Measurements from ENCODE around the gene SLK. TPM values are rescaled to one million over a fixed set of nuclear protein-coding genes. Genes with fewer than 3 reads are reported as not detected.

Gene SLK
- total and polyA plus RNA-seq, 10 donors, result 5.6 to 47.4 (median 32.8) TPM

DNA sequence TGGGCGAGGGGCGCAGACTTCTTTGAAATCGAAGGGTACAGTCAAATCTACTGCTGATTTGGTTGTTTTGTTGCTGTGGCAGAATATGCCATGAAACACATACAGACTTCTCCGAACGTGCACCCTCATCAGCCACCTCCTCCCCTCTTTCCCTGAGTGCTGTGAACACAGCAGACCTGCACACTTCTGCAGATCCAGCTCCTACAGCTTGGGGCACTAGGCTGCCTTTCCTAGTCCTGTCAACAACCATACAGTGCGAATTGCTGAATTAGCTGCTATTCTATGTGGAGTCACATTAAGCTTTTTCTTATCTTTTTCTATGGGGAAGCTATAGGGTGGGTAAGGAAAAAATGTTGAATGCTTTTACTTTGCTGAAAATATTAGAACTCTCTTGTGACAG is 61.2 kb downstream of the SLK start:
- Histone ChIP-seq H3K4me1 (peaks cover 0 to 3% (median 0%) of the 10 kb centered on the region in 6 donors), H3K27me3 (replicated peaks in 1 of 7) (no peaks in the 10 kb centered on the region), H3K27ac (no peak overlapping the region), H3K36me3 (peaks cover 0 to 94% (median 42%) of the 10 kb centered on the region in 6 donors), H3K9me3 (no peaks in the 10 kb centered on the region), H3K4me3 (no peak overlapping the region)
- TF ChIP-seq, protein P1, sequence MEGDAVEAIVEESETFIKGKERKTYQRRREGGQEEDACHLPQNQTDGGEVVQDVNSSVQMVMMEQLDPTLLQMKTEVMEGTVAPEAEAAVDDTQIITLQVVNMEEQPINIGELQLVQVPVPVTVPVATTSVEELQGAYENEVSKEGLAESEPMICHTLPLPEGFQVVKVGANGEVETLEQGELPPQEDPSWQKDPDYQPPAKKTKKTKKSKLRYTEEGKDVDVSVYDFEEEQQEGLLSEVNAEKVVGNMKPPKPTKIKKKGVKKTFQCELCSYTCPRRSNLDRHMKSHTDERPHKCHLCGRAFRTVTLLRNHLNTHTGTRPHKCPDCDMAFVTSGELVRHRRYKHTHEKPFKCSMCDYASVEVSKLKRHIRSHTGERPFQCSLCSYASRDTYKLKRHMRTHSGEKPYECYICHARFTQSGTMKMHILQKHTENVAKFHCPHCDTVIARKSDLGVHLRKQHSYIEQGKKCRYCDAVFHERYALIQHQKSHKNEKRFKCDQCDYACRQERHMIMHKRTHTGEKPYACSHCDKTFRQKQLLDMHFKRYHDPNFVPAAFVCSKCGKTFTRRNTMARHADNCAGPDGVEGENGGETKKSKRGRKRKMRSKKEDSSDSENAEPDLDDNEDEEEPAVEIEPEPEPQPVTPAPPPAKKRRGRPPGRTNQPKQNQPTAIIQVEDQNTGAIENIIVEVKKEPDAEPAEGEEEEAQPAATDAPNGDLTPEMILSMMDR (IDR thresholded peaks at IDR 0.05 in 8 of 11, conservative IDR thresholded peaks at IDR 0.05 in 3 of 11), result no peak
- TF ChIP-seq POLR2A (IDR thresholded peaks at IDR 0.05), result no peak
- TF ChIP-seq POLR2AphosphoS5 (IDR thresholded peaks at IDR 0.05), result no peak
- WGBS, 5 donors, result 86 to 94% (median 89%) methylated on average over 6 of the region's 6 CpGs
- DNase-seq, result no peak
- intact Hi-C loops (cut with DNase I; ENCODE audit: low total_unique reads), result no loop called here

DNA sequence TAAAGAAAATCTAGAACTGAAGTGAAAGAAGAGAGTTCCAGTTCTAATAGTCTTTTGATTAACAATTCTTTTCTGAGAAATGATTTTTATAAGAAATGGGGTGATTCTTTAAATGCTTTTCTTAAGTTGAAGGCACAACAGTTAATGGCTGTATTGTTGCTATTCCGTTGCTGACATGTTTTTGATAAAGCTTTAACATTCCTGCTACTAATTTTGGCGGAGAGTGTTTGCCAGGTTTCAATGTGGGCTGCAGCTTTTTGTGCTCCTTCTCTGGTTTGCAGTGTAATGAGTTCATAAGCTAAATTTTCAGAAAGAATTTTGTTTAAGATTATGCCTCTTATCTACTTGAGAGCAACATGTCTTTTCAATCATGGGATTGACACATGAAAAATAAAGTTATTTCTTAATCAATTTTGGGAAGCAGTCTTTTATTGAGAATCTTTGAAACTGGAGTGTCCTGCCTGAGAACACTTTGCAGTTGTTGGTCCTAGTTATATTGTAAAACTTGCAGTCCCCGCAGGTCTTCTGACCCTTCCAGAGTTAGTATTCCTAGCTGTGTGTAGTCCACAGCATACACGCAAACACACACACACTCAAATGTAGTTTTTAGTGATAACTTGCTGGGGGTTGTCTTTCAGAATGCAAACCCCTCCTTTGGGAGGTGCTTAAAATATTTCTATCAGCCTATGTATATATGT is 62.0 kb downstream of the SLK start:
- DNase-seq, result no peak
- intact Hi-C loops (cut with DNase I; ENCODE audit: low total_unique reads), result no loop called here
- WGBS, 5 donors, result 89 to 95% (median 94%) methylated on average over 4 of the region's 4 CpGs

DNA sequence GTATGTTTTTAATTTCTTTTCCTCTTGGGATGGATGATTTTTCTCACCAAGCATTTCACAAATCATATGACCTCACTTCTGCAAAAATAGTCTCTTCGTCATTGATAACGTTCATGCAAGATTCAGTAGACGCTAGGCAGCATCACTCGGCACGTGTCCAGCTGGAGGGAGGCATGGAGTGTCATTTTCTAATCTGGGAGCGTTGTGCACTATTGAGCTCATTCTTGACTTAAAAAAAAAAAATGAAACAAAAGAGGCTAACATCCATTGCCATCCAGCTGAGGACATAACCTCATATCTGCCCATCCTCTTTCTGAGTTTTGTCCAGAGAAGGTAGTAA is 62.6 kb downstream of the SLK start:
- Histone ChIP-seq H3K9me3 (no peaks in the 10 kb centered on the region), H3K4me3 (no peak overlapping the region), H3K4me1 (peaks cover 0 to 16% (median 0%) of the 10 kb centered on the region in 6 donors), H3K36me3 (peaks cover 0 to 91% (median 30%) of the 10 kb centered on the region in 6 donors), H3K27me3 (replicated peaks in 1 of 7) (no peaks in the 10 kb centered on the region), H3K27ac (no peak overlapping the region)
- intact Hi-C loops (cut with DNase I; ENCODE audit: low total_unique reads), result no loop called here
- DNase-seq, result no peak
- TF ChIP-seq POLR2A (IDR thresholded peaks at IDR 0.05) (no peak), POLR2AphosphoS5 (IDR thresholded peaks at IDR 0.05) (no peak)
- TF ChIP-seq, protein P1 (IDR thresholded peaks at IDR 0.05 in 8 of 11, conservative IDR thresholded peaks at IDR 0.05 in 3 of 11), result no peak
- 81 to 90% (median 85%) methylated on average over 6 of the region's 6 CpGs for WGBS, 5 donors

More for the DNA sequence above, 62.0 kb downstream of the SLK start:
- H3K4me1 ChIP-seq, result peaks cover 0 to 11% (median 0%) of the 10 kb centered on the region in 6 donors
- no peak overlapping the region for H3K27ac ChIP-seq
- H3K4me3 ChIP-seq, result no peak overlapping the region
- TF ChIP-seq, protein P1 (IDR thresholded peaks at IDR 0.05 in 8 of 11, conservative IDR thresholded peaks at IDR 0.05 in 3 of 11), result no peak
- TF ChIP-seq POLR2A (IDR thresholded peaks at IDR 0.05), result no peak
- TF ChIP-seq POLR2AphosphoS5 (IDR thresholded peaks at IDR 0.05), result no peak
- H3K9me3 ChIP-seq, result no peaks in the 10 kb centered on the region
- H3K36me3 ChIP-seq, result peaks cover 0 to 93% (median 34%) of the 10 kb centered on the region in 6 donors
- H3K27me3 ChIP-seq (replicated peaks in 1 of 7), result no peaks in the 10 kb centered on the region

DNA sequence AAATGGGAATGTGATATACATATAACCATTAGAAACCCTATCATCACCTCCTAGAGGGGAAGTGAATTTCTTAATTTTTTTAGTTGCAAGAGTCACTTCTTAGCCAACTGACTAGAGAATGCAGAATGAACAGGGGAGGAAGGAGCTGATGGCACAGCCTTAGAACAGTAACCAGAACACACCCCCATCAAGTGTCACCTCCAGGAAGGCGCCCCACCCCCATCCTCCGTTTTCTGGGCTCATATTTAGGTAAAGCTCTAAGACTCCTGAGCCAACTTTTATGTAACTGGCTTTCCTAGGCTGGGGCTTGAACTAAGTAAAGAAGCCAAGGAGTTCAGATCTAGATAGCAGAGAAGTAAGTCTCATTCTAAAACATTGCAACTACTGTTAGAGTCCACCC is 64.7 kb downstream of the SLK start:
- peaks cover 0 to 19% (median 0%) of the 10 kb centered on the region in 6 donors for H3K4me1 ChIP-seq
- H3K27ac ChIP-seq, result peak overlapping the region in 5 of 8 donors; percentile 64 to 81 (median 77)
- intact Hi-C loops (cut with DNase I; ENCODE audit: low total_unique reads), result no loop called here
- no peak for DNase-seq
- TF ChIP-seq POLR2AphosphoS5 (IDR thresholded peaks at IDR 0.05) (no peak), POLR2A (IDR thresholded peaks at IDR 0.05) (no peak)
- TF ChIP-seq, protein P1 (IDR thresholded peaks at IDR 0.05 in 8 of 11, conservative IDR thresholded peaks at IDR 0.05 in 3 of 11), result no peak
- 53 to 89% (median 72%) methylated on average over 2 of the region's 2 CpGs for WGBS, 5 donors
- peaks cover 0 to 70% (median 14%) of the 10 kb centered on the region in 6 donors for H3K36me3 ChIP-seq
- peak overlapping the region in 1 of 8 donors; percentile 30 for H3K4me3 ChIP-seq
- H3K9me3 ChIP-seq, result no peaks in the 10 kb centered on the region
- no peaks in the 10 kb centered on the region for H3K27me3 ChIP-seq (replicated peaks in 1 of 7)
